Left ventricle myocardium inferior (tissue), 1 donor: Measurements from ENCODE around the gene PPP2R3A. TPM values are rescaled to one million over a fixed set of nuclear protein-coding genes. Genes with fewer than 3 reads are reported as not detected.

ENCODE experiments used
- DNase-seq: peaks from one replicate; pipeline ENCODE4 v3.0.0-alpha.2; 2020
- H3K27ac ChIP-seq: fragments of 200-600 bp; replicated peaks from 2 replicates; pipeline ENCODE4 v1.8.0; 2021
- H3K27me3 ChIP-seq: fragments of 200-600 bp; 2 replicates; pipeline ENCODE4 v1.8.0; 2021; ENCODE audit warnings: low read depth
- H3K36me3 ChIP-seq: fragments of 200-600 bp; 2 replicates; pipeline ENCODE4 v1.8.0; 2021
- H3K4me1 ChIP-seq: fragments of 200-600 bp; 2 replicates; pipeline ENCODE4 v1.8.0; 2021
- H3K4me3 ChIP-seq: fragments of 200-600 bp; 2 replicates; pipeline ENCODE4 v1.8.0; 2021; ENCODE audit warnings: mild to moderate bottlenecking, moderate library complexity
- H3K9me3 ChIP-seq: fragments of 200-600 bp; replicated peaks from 2 replicates; pipeline ENCODE4 v1.8.0; 2021
- CTCF ChIP-seq: fragments of 200-600 bp; IDR thresholded peaks from 2 replicates; pipeline ENCODE4 v1.8.0; 2021; ENCODE audit warnings: antibody characterized with exemption, mild to moderate bottlenecking, borderline replicate concordance
- intact Hi-C: fragments of 100-400 bp; cut with micrococcal nuclease; formaldehyde crosslinking; loops from one replicate; pipeline ENCODE4 v1.11.0; 2022
- total RNA-seq: library from RNA; stranded (reverse); fragmentation: NEBNext Ultra II Directional; extraction: Animal tissue kit (Norgen Biotek cat#: 25700); gene quantifications from one replicate; pipeline ENCODE4 v1.2.1, GENCODE V29; 2021
- donor health status: DM: no; HTN: yes; CAD: no; lungs with severe emphysema.

PPP2R3A gene
- total RNA-seq, 1 donor from 2014 or later: 94.9 TPM

- no peak for TF ChIP-seq CTCF
- H3K27ac ChIP-seq: no peak overlapping the region
- no peaks in the 10 kb centered on the region for H3K9me3 ChIP-seq
- H3K27me3 ChIP-seq: no peaks in the 10 kb centered on the region
- H3K4me1 ChIP-seq: peaks cover 27% of the 10 kb centered on the region
- DNase-seq: no peak
- H3K36me3 ChIP-seq: peaks cover 69% of the 10 kb centered on the region
- H3K4me3 ChIP-seq: no peak overlapping the region
- intact Hi-C loops: no loop called here
Measured at GRCh38 chr3:136050250-136050649, 84.7 kb downstream of the PPP2R3A start.

- Histone ChIP-seq H3K36me3 (peaks cover 66% of the 10 kb centered on the region), H3K27me3 (no peaks in the 10 kb centered on the region), H3K4me3 (no peak overlapping the region), H3K27ac (no peak overlapping the region), H3K4me1 (no peaks in the 10 kb centered on the region), H3K9me3 (no peaks in the 10 kb centered on the region)
- TF ChIP-seq CTCF: no peak
- DNase-seq: no peak
- intact Hi-C loops: no loop called here
Measured at GRCh38 chr3:136055491-136055890, 90.0 kb downstream of the PPP2R3A start.

GRCh38 chr3:136067211-136067610 lies 101.7 kb downstream of the PPP2R3A start:
- no peak for TF ChIP-seq CTCF
- Histone ChIP-seq H3K27me3 (no peaks in the 10 kb centered on the region), H3K27ac (no peak overlapping the region), H3K9me3 (peaks cover 7% of the 10 kb centered on the region), H3K36me3 (peaks cover 17% of the 10 kb centered on the region), H3K4me1 (peaks cover 27% of the 10 kb centered on the region), H3K4me3 (no peak overlapping the region)
- DNase-seq: no peak
- intact Hi-C loops: no loop called here

GRCh38 chr3:136068708-136069107 lies 103.2 kb downstream of the PPP2R3A start:
- peaks cover 11% of the 10 kb centered on the region for H3K36me3 ChIP-seq
- no peaks in the 10 kb centered on the region for H3K9me3 ChIP-seq
- no peaks in the 10 kb centered on the region for H3K27me3 ChIP-seq
- peak overlapping the region; percentile 80 for H3K27ac ChIP-seq
- peaks cover 28% of the 10 kb centered on the region for H3K4me1 ChIP-seq
- intact Hi-C loops: no loop called here
- TF ChIP-seq CTCF: no peak
- H3K4me3 ChIP-seq: no peak overlapping the region
- no peak for DNase-seq

- intact Hi-C loops: loop anchor here (10.0 kb wide), 1 partner anchor 685 kb away; the partner anchor contains the start of gene STAG1
- Histone ChIP-seq H3K27me3 (no peaks in the 10 kb centered on the region), H3K27ac (peak overlapping the region; percentile 80), H3K4me3 (no peak overlapping the region), H3K4me1 (peaks cover 40% of the 10 kb centered on the region), H3K9me3 (no peaks in the 10 kb centered on the region), H3K36me3 (peaks cover 11% of the 10 kb centered on the region)
- no peak for DNase-seq
- TF ChIP-seq CTCF: no peak
Measured at GRCh38 chr3:136069933-136070332, 104.4 kb downstream of the PPP2R3A start.
